Aorta (tissue), 5 donors: ENCODE results near the gene S1PR1. TPM values are rescaled to one million over a fixed set of nuclear protein-coding genes. Genes with fewer than 3 reads are reported as not detected.
"Not testable (repeated sequence)": the region's sequence is repeated elsewhere in the genome, so short reads cannot be mapped to it uniquely, and the experiment has no call there.

Experiments
- ATAC-seq: fragments of 200-7000 bp; cut with Tn5 transposase; one replicate; pipeline ENCODE4 v1.9.1; 2022; ENCODE audit warnings: moderate library complexity; ENCODE audit not compliant: low FRiP score
- DNase-seq, 2 donors: peaks; one replicate each; pipeline ENCODE4 v3.0.0-alpha.2; 2020
- H3K27ac ChIP-seq, 2 donors: one replicate each; pipeline ENCODE4 v1.5.1; 2013; ENCODE audit warnings: low read length in 2 of 2, mild to moderate bottlenecking in 2 of 2, moderate library complexity in 2 of 2, control low read depth in 1 of 2, inconsistent platforms in 1 of 2, low read depth in 1 of 2
- H3K27me3 ChIP-seq, 2 donors: one replicate each; pipeline ENCODE4 v1.6.1; 2013; ENCODE audit warnings: control low read depth in 1 of 2, low read length in 1 of 2, mild to moderate bottlenecking in 1 of 2, moderate library complexity in 1 of 2; ENCODE audit not compliant: insufficient read depth in 2 of 2, control insufficient read depth in 1 of 2
- H3K36me3 ChIP-seq, 2 donors: one replicate each; pipeline ENCODE4 v1.6.1; 2013; ENCODE audit warnings: control low read depth in 1 of 2, low read length in 1 of 2, mild to moderate bottlenecking in 1 of 2; ENCODE audit not compliant: insufficient read depth in 2 of 2, control insufficient read depth in 1 of 2
- H3K4me1 ChIP-seq, 2 donors: one replicate each; pipeline ENCODE4 v1.6.1; 2013; ENCODE audit warnings: low read length in 2 of 2, control low read depth in 1 of 2, mild to moderate bottlenecking in 1 of 2, moderate library complexity in 1 of 2; ENCODE audit not compliant: insufficient read depth in 2 of 2, control insufficient read depth in 1 of 2
- H3K4me3 ChIP-seq, 2 donors: one replicate each; pipeline ENCODE4 v1.5.1; 2013; ENCODE audit warnings: low read length in 2 of 2, control low read depth in 1 of 2, mild to moderate bottlenecking in 1 of 2
- H3K9me3 ChIP-seq: one replicate; pipeline ENCODE4 v1.6.1; 2013; ENCODE audit warnings: mild to moderate bottlenecking, low read length; ENCODE audit not compliant: control insufficient read depth
- WGBS, 2 donors: extraction: QIAGEN DNeasy Blood & Tissue Kit; methylation state at CpG; one replicate each; pipeline ENCODE4 v1.1.7; 2013; 5-methylcytosine and 5-hydroxymethylcytosine counted together
- intact Hi-C, 2 donors: fragments of 100-400 bp; cut with DNase I; formaldehyde crosslinking; loops; one replicate each; pipeline versions ENCODE4 v1.14.2 to v1.15.0; 2022
- polyA plus RNA-seq, 2 donors: library from polyadenylated mRNA; stranded (reverse); fragments of 200-250 nt; gene quantifications; one replicate each; pipeline ENCODE4 v1.2.3, GENCODE V29; 2013
- total RNA-seq, 2 donors: library from RNA; stranded (reverse); fragmentation: NEBNext Ultra II Directional; extraction: Animal tissue kit (Norgen Biotek cat#: 25700); gene quantifications; one replicate each; pipeline ENCODE4 v1.2.1, GENCODE V29; 2021
- donor health status: healthy with polysubstance abuse.
- donor health status: Bipolar disorder and iron deficiency.
- donor health status: DM: no; HTN: no; CAD: no.
- donor health status: DM: no; HTN: no; CAD: no.
- donor health status: DM: yes; HTN: yes; CAD: no.

The S1PR1 gene
- total and polyA plus RNA-seq, 4 donors = 3.1 to 71.0 (median 30.2) TPM

- no peak overlapping the region for H3K27ac ChIP-seq
- H3K9me3 ChIP-seq = no peaks in the 10 kb centered on the region
- no peak overlapping the region for H3K4me3 ChIP-seq
- intact Hi-C loops = no loop called here
- ATAC-seq (no peak), DNase-seq (no peak)
- H3K4me1 ChIP-seq = no peaks in the 10 kb centered on the region
- H3K36me3 ChIP-seq = no peaks in the 10 kb centered on the region
- WGBS, 2 donors = 97 to 100% methylated on average over 2 of the region's 2 CpGs
- peaks cover 0 to 2% of the 10 kb centered on the region in 2 donors for H3K27me3 ChIP-seq
These were observed 40.2 kb upstream of the S1PR1 start for GRCh38 chr1:101196668-101197067.

DNA sequence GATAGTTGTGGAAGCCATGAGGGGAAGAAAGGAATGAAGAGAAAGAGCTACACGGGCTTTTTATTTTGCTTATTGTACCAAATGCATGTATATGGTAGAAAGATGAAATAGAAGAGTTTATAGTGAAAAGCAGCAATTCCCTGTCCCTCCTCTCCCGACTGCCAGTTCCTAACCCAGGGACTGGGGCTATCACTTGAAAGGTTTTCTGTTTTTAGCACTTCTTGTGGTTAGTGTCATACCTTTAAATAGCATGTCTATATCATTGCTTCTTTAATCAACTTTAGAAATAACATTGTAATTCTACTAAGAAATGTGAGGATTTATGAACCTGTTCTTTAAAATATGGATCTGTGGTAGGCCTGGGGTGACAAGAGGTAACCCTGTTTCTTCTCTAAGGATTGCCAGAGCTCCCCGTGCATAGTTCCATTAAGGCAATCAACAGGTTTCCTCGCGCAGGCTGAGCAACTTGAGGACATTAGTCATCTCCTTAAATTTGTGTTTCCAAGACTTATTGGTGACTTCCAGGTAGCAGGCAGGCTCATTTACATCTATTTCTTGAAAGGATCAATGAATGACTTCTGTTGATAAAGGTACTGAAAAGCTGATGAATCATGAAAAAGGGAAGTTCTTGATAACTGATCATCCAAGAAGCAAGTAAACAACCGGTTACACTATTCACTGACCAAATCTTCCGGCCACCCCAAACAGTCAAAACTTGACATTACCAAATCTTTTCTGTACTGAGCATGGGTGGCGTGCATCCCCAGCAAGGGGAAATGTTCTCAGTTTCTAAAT, 37.8 kb upstream of the S1PR1 start:
- 87% methylated on average over 8 of the region's 8 CpGs for WGBS, 2 donors
- no peak for ATAC-seq
- Histone ChIP-seq H3K4me3 (no peak overlapping the region), H3K4me1 (no peaks in the 10 kb centered on the region), H3K36me3 (no peaks in the 10 kb centered on the region), H3K27ac (no peak overlapping the region), H3K27me3 (no peaks in the 10 kb centered on the region), H3K9me3 (no peaks in the 10 kb centered on the region)
- intact Hi-C loops = no loop called here
- no peak for DNase-seq

DNA sequence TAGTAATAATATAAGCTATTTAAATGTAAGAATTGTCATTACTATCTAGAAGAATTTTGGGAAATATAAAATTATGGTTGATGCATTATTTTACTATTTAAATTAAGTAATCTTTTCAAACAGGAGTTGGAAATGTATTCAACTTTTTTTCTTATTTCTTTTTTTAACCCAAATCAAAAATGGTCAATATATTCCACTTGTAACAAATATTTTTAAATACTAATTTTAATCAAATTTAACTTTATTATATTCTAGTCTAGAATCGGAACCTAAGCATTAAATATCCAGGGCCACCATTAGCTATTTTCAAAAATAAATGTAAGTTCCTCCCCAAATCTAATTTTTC, 37.2 kb upstream of the S1PR1 start:
- no peaks in the 10 kb centered on the region for H3K9me3 ChIP-seq

DNA sequence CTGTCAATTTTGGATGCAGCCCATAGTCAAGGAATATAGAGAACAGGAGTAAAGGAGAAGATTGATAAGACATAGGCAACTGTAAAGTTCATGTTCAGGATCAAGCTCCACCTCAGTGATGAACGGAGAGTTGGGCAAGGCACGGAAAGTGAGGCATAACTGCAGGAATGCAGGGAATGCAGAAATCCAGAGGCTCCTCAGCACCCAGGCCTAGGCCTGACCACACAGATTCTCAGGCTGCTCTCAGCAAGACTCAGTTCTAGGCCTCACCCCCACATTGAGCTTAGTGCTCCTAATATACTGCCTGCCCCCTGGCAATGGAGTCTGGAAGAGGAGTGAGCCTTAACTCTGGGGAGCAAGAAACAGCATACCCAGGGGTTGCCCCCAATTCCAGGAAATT, 36.3 kb upstream of the S1PR1 start:
- Histone ChIP-seq H3K4me3 (no peak overlapping the region), H3K4me1 (no peaks in the 10 kb centered on the region), H3K27ac (no peak overlapping the region), H3K27me3 (no peaks in the 10 kb centered on the region), H3K36me3 (no peaks in the 10 kb centered on the region), H3K9me3 (no peaks in the 10 kb centered on the region)
- intact Hi-C loops = loop anchor here in 1 of 2 donors (5.0 kb wide), 1 partner anchor 1603 kb away; no protein-coding TSS in a partner anchor
- ATAC-seq = no peak
- 56 to 68% methylated on average over 2 of the region's 2 CpGs for WGBS, 2 donors
- DNase-seq = no peak

More for the DNA sequence above, 37.2 kb upstream of the S1PR1 start:
- Histone ChIP-seq H3K4me3 (no peak overlapping the region), H3K27ac (no peak overlapping the region), H3K4me1 (no peaks in the 10 kb centered on the region), H3K36me3 (no peaks in the 10 kb centered on the region), H3K27me3 (no peaks in the 10 kb centered on the region)
- intact Hi-C loops = no loop called here
- DNase-seq = no peak
- 97% methylated on average over 1 of the region's 1 CpG for WGBS, 2 donors
- no peak for ATAC-seq

DNA sequence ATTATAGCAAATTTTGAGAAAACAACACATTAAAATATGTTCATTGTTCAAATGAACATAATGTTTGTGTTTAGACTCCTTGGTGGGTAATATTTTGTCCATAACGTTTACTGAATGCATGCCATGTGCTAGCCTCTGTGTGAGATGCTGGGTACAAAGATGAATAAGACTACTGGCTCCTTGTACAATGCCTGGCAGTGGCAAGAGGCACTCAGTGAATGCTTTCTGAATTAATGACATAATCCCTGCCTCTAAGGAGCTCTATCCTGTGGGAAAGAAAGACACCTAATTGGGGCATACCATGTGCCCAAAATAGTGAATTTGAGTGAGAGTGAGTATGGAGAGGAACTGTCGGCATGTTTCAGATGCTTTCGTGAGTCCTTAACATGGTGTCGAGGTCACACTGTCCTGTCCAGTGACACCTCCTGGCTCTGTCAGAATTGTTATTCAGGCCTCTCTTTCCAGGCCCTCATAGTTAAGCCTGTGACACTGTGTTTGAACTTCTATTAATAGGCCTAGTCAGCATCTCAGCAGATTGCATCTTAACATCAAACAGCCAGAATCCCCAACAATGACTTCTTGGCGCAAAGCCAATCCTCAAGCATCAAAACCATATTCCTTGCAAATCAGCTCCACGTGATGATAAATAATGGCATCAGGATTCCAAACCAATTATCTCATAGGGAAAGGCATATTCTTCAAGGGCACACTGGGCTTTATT, 32.8 kb upstream of the S1PR1 start:
- no peak for ATAC-seq
- no peak overlapping the region for H3K4me3 ChIP-seq
- no peak for DNase-seq
- H3K27ac ChIP-seq = no peak overlapping the region
- no peaks in the 10 kb centered on the region for H3K36me3 ChIP-seq
- 62 to 67% methylated on average over 6 of the region's 6 CpGs for WGBS, 2 donors
- no peaks in the 10 kb centered on the region for H3K27me3 ChIP-seq
- no peaks in the 10 kb centered on the region for H3K4me1 ChIP-seq
- intact Hi-C loops = loop anchor here in 1 of 2 donors (5.0 kb wide), 1 partner anchor 1607 kb away; no protein-coding TSS in a partner anchor
- no peaks in the 10 kb centered on the region for H3K9me3 ChIP-seq

DNA sequence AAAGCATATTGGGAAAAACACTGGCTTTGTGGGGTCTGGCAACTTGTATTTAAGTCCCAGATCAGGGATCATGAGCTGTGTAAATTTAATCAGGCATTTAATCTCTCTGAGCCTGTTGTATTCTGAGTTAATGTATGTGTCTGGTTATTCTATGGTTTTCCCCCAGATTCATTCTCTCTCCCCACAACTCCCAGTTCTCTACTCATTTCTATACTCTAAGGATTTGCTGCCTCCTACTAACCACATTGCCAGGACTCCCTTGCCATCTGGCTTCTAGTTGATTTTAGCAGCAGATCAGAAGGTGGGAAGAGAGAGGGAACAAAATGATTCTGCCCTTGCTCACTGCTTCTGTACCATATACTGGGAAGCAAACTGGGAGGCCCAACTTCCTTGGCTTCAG, 31.4 kb upstream of the S1PR1 start:
- H3K9me3 ChIP-seq = no peaks in the 10 kb centered on the region
- no peak overlapping the region for H3K4me3 ChIP-seq
- DNase-seq (no peak), ATAC-seq (no peak)
- no peak overlapping the region for H3K27ac ChIP-seq
- intact Hi-C loops = no loop called here
- peaks cover 0 to 3% of the 10 kb centered on the region in 2 donors for H3K4me1 ChIP-seq
- H3K36me3 ChIP-seq = no peaks in the 10 kb centered on the region
- no peaks in the 10 kb centered on the region for H3K27me3 ChIP-seq

- H3K9me3 ChIP-seq, H3K27me3 ChIP-seq, H3K4me3 ChIP-seq, ATAC-seq, H3K36me3 ChIP-seq, intact Hi-C loops, H3K4me1 ChIP-seq, DNase-seq, H3K27ac ChIP-seq: not testable (repeated sequence)
- 85 to 91% methylated on average over 4 of the region's 4 CpGs for WGBS, 2 donors
These were observed 30.7 kb upstream of the S1PR1 start for GRCh38 chr1:101206139-101206538.

DNA sequence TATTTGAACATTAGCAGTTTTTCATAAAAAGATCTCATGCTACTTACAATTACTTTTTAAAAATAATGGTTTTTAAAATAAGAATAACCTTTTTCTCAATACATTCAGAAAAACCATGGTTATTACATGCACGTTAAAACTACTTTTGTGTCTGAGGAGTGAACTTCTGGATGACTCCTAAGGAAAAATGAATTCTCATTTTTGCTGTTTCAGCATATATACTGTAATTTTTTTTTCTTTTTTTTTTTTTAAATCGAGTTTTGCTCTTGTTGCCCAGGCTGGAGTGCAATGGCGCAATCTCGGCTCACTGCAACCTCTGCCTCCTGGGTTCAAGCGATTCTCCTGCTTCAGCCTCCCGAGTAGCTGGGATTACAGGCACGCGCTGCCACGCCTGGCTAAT, 29.5 kb upstream of the S1PR1 start:
- DNase-seq, H3K27me3 ChIP-seq, H3K9me3 ChIP-seq, intact Hi-C loops, ATAC-seq, H3K4me3 ChIP-seq, H3K36me3 ChIP-seq, H3K4me1 ChIP-seq, H3K27ac ChIP-seq: not testable (repeated sequence)
- 92 to 95% methylated on average over 9 of the region's 9 CpGs for WGBS, 2 donors

- no peaks in the 10 kb centered on the region for H3K9me3 ChIP-seq
- intact Hi-C loops = no loop called here
- DNase-seq (peak in 1 of 2 donors; percentile 69), ATAC-seq (peak; percentile 52)
- H3K27ac ChIP-seq = no peak overlapping the region
- no peak overlapping the region for H3K4me3 ChIP-seq
- peaks cover 0 to 3% of the 10 kb centered on the region in 2 donors for H3K4me1 ChIP-seq
- H3K27me3 ChIP-seq = no peaks in the 10 kb centered on the region
- WGBS, 2 donors = 2 to 5% methylated on average over 2 of the region's 2 CpGs
- H3K36me3 ChIP-seq = no peaks in the 10 kb centered on the region
These were observed 28.9 kb upstream of the S1PR1 start for GRCh38 chr1:101207891-101208290.
